Lung (tissue), 12 donors: Measurements from ENCODE around the gene NUTM1. TPM values are rescaled to one million over a fixed set of nuclear protein-coding genes. Genes with fewer than 3 reads are reported as not detected.

Experiments used
- ATAC-seq: fragments of 200-7000 bp; cut with Tn5 transposase; one replicate; pipeline ENCODE4 v1.9.1; 2020; ENCODE audit warnings: moderate number of reproducible peaks; ENCODE audit not compliant: insufficient read depth, low FRiP score
- DNase-seq, 3 donors: peaks; one replicate each; pipeline ENCODE4 v3.0.0-alpha.2; 2013 to 2017
- H3K27ac ChIP-seq, 2 donors: one replicate each; pipeline ENCODE4 v1.5.1; 2013; ENCODE audit warnings: mild to moderate bottlenecking in 2 of 2, moderate library complexity in 2 of 2, control low read depth in 1 of 2, inconsistent platforms in 1 of 2, low read depth in 1 of 2, low read length in 1 of 2
- H3K27me3 ChIP-seq, 3 donors: one replicate each; pipeline ENCODE4 v1.5.1; 2013; ENCODE audit warnings: low read length in 2 of 3; ENCODE audit not compliant: control insufficient read depth in 3 of 3, insufficient read depth in 3 of 3
- H3K36me3 ChIP-seq, 4 donors: one replicate each; pipeline ENCODE4 v1.5.1; 2013; ENCODE audit warnings: low read length in 4 of 4, mild to moderate bottlenecking in 1 of 4, moderate library complexity in 1 of 4; ENCODE audit not compliant: control insufficient read depth in 4 of 4, insufficient read depth in 4 of 4
- H3K4me1 ChIP-seq, 5 donors: one replicate each; pipeline ENCODE4 v1.5.1; 2013; ENCODE audit warnings: low read length in 5 of 5, mild to moderate bottlenecking in 2 of 5, moderate library complexity in 1 of 5; ENCODE audit not compliant: control insufficient read depth in 5 of 5, insufficient read depth in 5 of 5
- H3K4me3 ChIP-seq: one replicate; pipeline ENCODE4 v1.5.1; 2013; ENCODE audit warnings: mild to moderate bottlenecking, control low read depth, moderate library complexity
- H3K9ac ChIP-seq, 2 donors: one replicate each; pipeline ENCODE4 v1.5.1; 2013; ENCODE audit warnings: low read length in 2 of 2, control low read depth in 1 of 2; ENCODE audit not compliant: insufficient read depth in 1 of 2
- H3K9me3 ChIP-seq, 4 donors: one replicate each; pipeline ENCODE4 v1.5.1; 2013; ENCODE audit warnings: low read length in 3 of 4, mild to moderate bottlenecking in 1 of 4, moderate library complexity in 1 of 4; ENCODE audit not compliant: control insufficient read depth in 4 of 4, insufficient read depth in 3 of 4
- CTCF ChIP-seq: IDR thresholded peaks from 2 replicates; pipeline ENCODE4 v1.5.1; 2012; ENCODE audit warnings: mild to moderate bottlenecking; ENCODE audit errors: control extremely low read depth, extremely low read depth
- WGBS, 2 donors: extraction: QIAGEN DNeasy Blood & Tissue Kit; methylation state at CpG; one replicate each; pipeline ENCODE4 v1.1.7; 2013; 5-methylcytosine and 5-hydroxymethylcytosine counted together
- polyA plus RNA-seq, 2 donors: library from polyadenylated mRNA; stranded (reverse); fragments of 200-250 nt; gene quantifications; one replicate each; pipeline ENCODE4 v1.2.1, GENCODE V29; 2013
- total RNA-seq, 2 donors: library from RNA; depleted of rRNA in 1 of 2; stranded (reverse); fragments of >200 nt in 1 of 2; gene quantifications; one replicate each; pipeline ENCODE4 v1.2.1, GENCODE V29; 2014 to 2021
- donor health status: control.
- donor health status: control.
- donor health status: Bipolar disorder and iron deficiency.
- donor health status: healthy.
- donor health status: DM: yes; HTN: yes; CAD: no.

The NUTM1 gene
- total and polyA plus RNA-seq, 4 donors: 0.02 TPM; not detected in 3

- ATAC-seq: no peak
- 74 to 79% methylated on average over 10 of the region's 10 CpGs for WGBS, 2 donors
- no peak overlapping the region for H3K4me3 ChIP-seq
- H3K27ac ChIP-seq: no peak overlapping the region
- no peak for DNase-seq
- TF ChIP-seq CTCF: no peak
- H3K4me1 ChIP-seq: peaks cover 0 to 11% (median 0%) of the 10 kb centered on the region in 5 donors
- H3K9ac ChIP-seq: no peak overlapping the region
- H3K27me3 ChIP-seq: no peaks in the 10 kb centered on the region
- H3K36me3 ChIP-seq: peaks cover 5 to 10% (median 7%) of the 10 kb centered on the region in 4 donors
- H3K9me3 ChIP-seq: no peaks in the 10 kb centered on the region
Observed at GRCh38 chr15:34362047-34362773, 19.1 kb downstream of the NUTM1 start.

GRCh38 chr15:34364041-34364440, 20.9 kb downstream of the NUTM1 start:
- no peak for TF ChIP-seq CTCF
- WGBS, 2 donors: 93 to 96% methylated on average over 8 of the region's 8 CpGs
- no peaks in the 10 kb centered on the region for H3K27me3 ChIP-seq
- H3K4me1 ChIP-seq: peaks cover 0 to 15% (median 7%) of the 10 kb centered on the region in 5 donors
- H3K4me3 ChIP-seq: no peak overlapping the region
- no peak overlapping the region for H3K9ac ChIP-seq
- no peak for ATAC-seq
- H3K9me3 ChIP-seq: no peaks in the 10 kb centered on the region
- DNase-seq: no peak
- H3K27ac ChIP-seq: no peak overlapping the region
- H3K36me3 ChIP-seq: peaks cover 3 to 6% (median 5%) of the 10 kb centered on the region in 4 donors

- H3K27ac ChIP-seq: peak overlapping the region in 1 of 2 donors; percentile 66
- no peaks in the 10 kb centered on the region for H3K9me3 ChIP-seq
- peaks cover 0 to 15% (median 7%) of the 10 kb centered on the region in 5 donors for H3K4me1 ChIP-seq
- H3K9ac ChIP-seq: no peak overlapping the region
- no peak for ATAC-seq
- 83% methylated on average over 16 of the region's 16 CpGs for WGBS, 2 donors
- peaks cover 0 to 4% (median 2%) of the 10 kb centered on the region in 4 donors for H3K36me3 ChIP-seq
- H3K27me3 ChIP-seq: no peaks in the 10 kb centered on the region
- no peak overlapping the region for H3K4me3 ChIP-seq
- peak in 1 of 3 donors; percentile 22 for DNase-seq
- TF ChIP-seq CTCF: no peak
Observed at GRCh38 chr15:34365091-34365825, 22.1 kb downstream of the NUTM1 start.
